CD14-positive monocyte (primary cell): ENCODE measurements around the gene CDH23. TPM values are rescaled to one million over a fixed set of nuclear protein-coding genes. Genes with fewer than 3 reads are reported as not detected.

Source experiments
- DNase-seq, 3 donors: peaks; one replicate each; pipeline ENCODE4 v3.0.0-alpha.2; 2011 to 2022
- H2AFZ ChIP-seq: 2 replicates; pipeline ENCODE4 v1.6.0; 2012; ENCODE audit warnings: mild to moderate bottlenecking, low read depth, low read length, inconsistent platforms; ENCODE audit not compliant: insufficient read depth, poor library complexity, severe bottlenecking
- H3K27ac ChIP-seq, 2 donors: 1 replicate in 1 of 2; 2 replicates in 1 of 2; pipeline ENCODE4 v1.5.1; 2012 to 2013; ENCODE audit warnings: low read length in 2 of 2, control low read depth in 1 of 2, inconsistent platforms in 1 of 2, low read depth in 1 of 2, mild to moderate bottlenecking in 1 of 2
- H3K27me3 ChIP-seq, 2 donors: one replicate each; pipeline versions ENCODE4 v1.6.0 to v1.6.1; 2011 to 2013; ENCODE audit warnings: low read length in 2 of 2; ENCODE audit not compliant: control insufficient read depth in 2 of 2, insufficient read depth in 2 of 2
- H3K36me3 ChIP-seq, 2 donors: replicated peaks in 1 of 2; 1 replicate in 1 of 2; 2 replicates in 1 of 2; pipeline versions ENCODE4 v1.5.1 to v1.6.1; 2012 to 2013; ENCODE audit warnings: low read length in 2 of 2, control low read depth in 1 of 2, inconsistent platforms in 1 of 2, mild to moderate bottlenecking in 1 of 2; ENCODE audit not compliant: insufficient read depth in 2 of 2, control insufficient read depth in 1 of 2
- H3K4me1 ChIP-seq, 2 donors: 1 replicate in 1 of 2; 2 replicates in 1 of 2; pipeline versions ENCODE4 v1.5.1 to v1.6.1; 2012 to 2013; ENCODE audit warnings: low read length in 2 of 2, control low read depth in 1 of 2, inconsistent platforms in 1 of 2, mild to moderate bottlenecking in 1 of 2, moderate library complexity in 1 of 2; ENCODE audit not compliant: insufficient read depth in 2 of 2, control insufficient read depth in 1 of 2
- H3K4me2 ChIP-seq: replicated peaks from 2 replicates; pipeline ENCODE3; 2012; ENCODE audit warnings: low read length, moderate library complexity, mild to moderate bottlenecking; ENCODE audit not compliant: poor library complexity, severe bottlenecking; ENCODE audit errors: extremely low read depth
- H3K4me3 ChIP-seq, 3 experiments: fragments of 200-600 bp in 1 of 3; sonication (generic) in 1 of 3; replicated peaks in 1 of 3; 1 replicate in 2 of 3; 2 replicates in 1 of 3; pipeline ENCODE4 v1.5.1; 2011 to 2013; ENCODE audit warnings: low read length in 3 of 3, mild to moderate bottlenecking in 3 of 3, control low read depth in 2 of 3, low read depth in 2 of 3, inconsistent platforms in 1 of 3, moderate library complexity in 1 of 3
- H3K79me2 ChIP-seq: 2 replicates; pipeline ENCODE4 v1.6.0; 2012; ENCODE audit warnings: mild to moderate bottlenecking, control low read depth, inconsistent platforms, low read length, moderate library complexity; ENCODE audit not compliant: insufficient read depth
- H3K9ac ChIP-seq: 2 replicates; pipeline ENCODE4 v1.6.0; 2017; ENCODE audit warnings: low read length, mild to moderate bottlenecking; ENCODE audit not compliant: insufficient read depth, poor library complexity, severe bottlenecking
- H3K9me3 ChIP-seq, 2 donors: replicated peaks in 1 of 2; 1 replicate in 1 of 2; 2 replicates in 1 of 2; pipeline versions ENCODE4 v1.5.1 to v1.6.1; 2012 to 2013; ENCODE audit warnings: low read length in 2 of 2, control low read depth in 1 of 2; ENCODE audit not compliant: control insufficient read depth in 1 of 2, insufficient read depth in 1 of 2
- H4K20me1 ChIP-seq: 2 replicates; pipeline ENCODE4 v1.6.0; 2012; ENCODE audit warnings: mild to moderate bottlenecking, low read length, control low read depth, moderate library complexity; ENCODE audit not compliant: insufficient read depth
- H3K27ac Mint-ChIP-seq, 7 donors: one replicate each; pipeline ENCODE4 v1.8.0; 2020; ENCODE audit warnings: mild to moderate bottlenecking in 7 of 7, mixed read lengths in 7 of 7, moderate library complexity in 6 of 7, inconsistent platforms in 2 of 7
- H3K27me3 Mint-ChIP-seq, 3 donors: one replicate each; pipeline ENCODE4 v1.8.0; 2021 to 2022; ENCODE audit warnings: low read depth in 3 of 3, mild to moderate bottlenecking in 3 of 3, mixed read lengths in 3 of 3, moderate library complexity in 3 of 3, inconsistent platforms in 1 of 3
- H3K36me3 Mint-ChIP-seq, 2 donors: one replicate each; pipeline ENCODE4 v1.8.0; 2020; ENCODE audit warnings: mixed read lengths in 2 of 2, inconsistent platforms in 1 of 2, mild to moderate bottlenecking in 1 of 2
- H3K4me1 Mint-ChIP-seq: one replicate; pipeline ENCODE4 v1.8.0; 2020; ENCODE audit warnings: mild to moderate bottlenecking, mixed read lengths
- H3K4me3 Mint-ChIP-seq, 2 donors: one replicate each; pipeline ENCODE4 v1.8.0; 2020; ENCODE audit warnings: mild to moderate bottlenecking in 2 of 2, mixed read lengths in 2 of 2, moderate library complexity in 1 of 2
- H3K9me3 Mint-ChIP-seq, 7 donors: one replicate each; pipeline ENCODE4 v1.8.0; 2020 to 2022; ENCODE audit warnings: mixed read lengths in 7 of 7, mild to moderate bottlenecking in 6 of 7, moderate library complexity in 6 of 7, inconsistent platforms in 2 of 7
- CTCF ChIP-seq: fragments of 200-600 bp; IDR thresholded peaks from one replicate; pipeline ENCODE4 v1.8.0; 2022; ENCODE audit warnings: antibody characterized with exemption, mild to moderate bottlenecking
- WGBS: methylation state at CpG from one replicate; pipeline ENCODE4 v1.1.5; 2013; ENCODE audit warnings: missing lambda C conversion rate; ENCODE audit not compliant: insufficient coverage; 5-methylcytosine and 5-hydroxymethylcytosine counted together
- intact Hi-C, 2 donors: fragments of 100-400 bp; cut with micrococcal nuclease; formaldehyde crosslinking; loops; one replicate each; pipeline versions ENCODE4 v1.15.0 to v1.15.1; 2023
- polyA plus RNA-seq, 3 donors: library from polyadenylated mRNA; depleted of rRNA in 1 of 3; unstranded in 2 of 3; stranded (reverse) in 1 of 3; fragments of 300-500 nt in 2 of 3; fragments of >200 nt in 1 of 3; fragmentation: Illumina TruSeq in 2 of 3; gene quantifications; 1 replicate in 2 of 3; 2 replicates in 1 of 3; pipeline ENCODE4 v1.2.3, GENCODE V29; 2012 to 2021

Gene CDH23
- polyA plus RNA-seq, 3 donors: 8.2 to 36.2 (median 10.5) TPM

GRCh38 chr10:71737834-71738197 is 341.1 kb downstream of the CDH23 start:
- intact Hi-C loops: no loop called here
- Histone ChIP-seq H3K27me3 (no peaks in the 10 kb centered on the region), H3K36me3 (peaks cover 8 to 33% of the 10 kb centered on the region in 2 donors), H3K79me2 (no peaks in the 10 kb centered on the region), H3K4me1 (peaks cover 88 to 94% of the 10 kb centered on the region in 2 donors), H3K27ac (peak overlapping the region; percentile 37), H3K9ac (peak overlapping the region; percentile 28), H3K9me3 (peaks cover 0 to 6% of the 10 kb centered on the region in 2 donors), H3K4me3 (peak overlapping the region in 1 of 3 experiments; percentile 31), H2AFZ (no peak overlapping the region), H3K4me2 (peak overlapping the region; percentile 17), H4K20me1 (no peaks in the 10 kb centered on the region)
- WGBS: 0% methylated on average over 3 of the region's 3 CpGs
- H3K4me3 Mint-ChIP-seq: peak overlapping the region in 1 of 2 donors; percentile 64
- no peak for TF ChIP-seq CTCF
- H3K36me3 Mint-ChIP-seq: peaks cover 47 to 68% of the 10 kb centered on the region in 2 donors
- peak in 2 of 3 donors; percentile 48 to 69 for DNase-seq
- peaks cover 0 to 5% (median 4%) of the 10 kb centered on the region in 3 donors for H3K27me3 Mint-ChIP-seq
- peaks cover 0 to 10% (median 5%) of the 10 kb centered on the region in 7 donors for H3K9me3 Mint-ChIP-seq
- H3K4me1 Mint-ChIP-seq: peaks cover 94% of the 10 kb centered on the region
- H3K27ac Mint-ChIP-seq: peak overlapping the region; percentile 59 to 86 (median 78)

GRCh38 chr10:71739358-71739900 is 342.7 kb downstream of the CDH23 start:
- H3K4me1 ChIP-seq: peaks cover 93 to 100% of the 10 kb centered on the region in 2 donors
- no peak overlapping the region for H3K27ac ChIP-seq
- 79% methylated on average over 8 of the region's 8 CpGs for WGBS
- H3K4me3 ChIP-seq: peak overlapping the region in 1 of 3 experiments; percentile 19
- H2AFZ ChIP-seq: no peak overlapping the region
- TF ChIP-seq CTCF: no peak
- no peak overlapping the region for H3K4me2 ChIP-seq
- H3K79me2 ChIP-seq: no peaks in the 10 kb centered on the region
- H4K20me1 ChIP-seq: no peaks in the 10 kb centered on the region
- peaks cover 4 to 26% of the 10 kb centered on the region in 2 donors for H3K36me3 ChIP-seq
- Mint-ChIP-seq H3K27ac (peak overlapping the region in 5 of 7 donors; percentile 24 to 71 (median 46)), H3K36me3 (peaks cover 36 to 59% of the 10 kb centered on the region in 2 donors), H3K9me3 (peaks cover 0 to 9% (median 7%) of the 10 kb centered on the region in 7 donors), H3K4me3 (no peak overlapping the region), H3K27me3 (peaks cover 0 to 6% (median 4%) of the 10 kb centered on the region in 3 donors), H3K4me1 (peaks cover 99% of the 10 kb centered on the region)
- H3K9ac ChIP-seq: no peak overlapping the region
- intact Hi-C loops: no loop called here
- peaks cover 0 to 11% of the 10 kb centered on the region in 2 donors for H3K9me3 ChIP-seq
- no peaks in the 10 kb centered on the region for H3K27me3 ChIP-seq
- peak in 2 of 3 donors; percentile 66 to 72 for DNase-seq
